ENCODE measurements around the gene ARG2. TPM values are rescaled to one million over a fixed set of nuclear protein-coding genes. Genes with fewer than 3 reads are reported as not detected.
"Not testable (repeated sequence)": the region's sequence is repeated elsewhere in the genome, so short reads cannot be mapped to it uniquely, and the experiment has no call there.

Gene ARG2
- total RNA-seq, 2 donors from 2014 or later, result 31.9 to 565 TPM

GRCh38 chr14:67583711-67584644 is 35.7 kb upstream of the ARG2 start:
- intact Hi-C loops (cut with DNase I), result loop anchor here (10.0 kb wide), 1 partner anchor 121 kb away; the partner anchor contains the start of gene RDH12
- TF ChIP-seq POLR2AphosphoS5 (IDR thresholded peaks at IDR 0.05) (peak; percentile 23), POLR2A (IDR thresholded peaks at IDR 0.05) (no peak), CTCF (IDR thresholded peaks at IDR 0.05) (peak; percentile 30 to 73 (median 63))
- H3K9me3 ChIP-seq, result no peaks in the 10 kb centered on the region
- no peaks in the 10 kb centered on the region for H3K27me3 ChIP-seq (replicated peaks; ENCODE audit: insufficient read depth)
- H3K27ac ChIP-seq, result peak overlapping the region in 1 of 2 donors; percentile 24
- 93% methylated on average over 6 of the region's 6 CpGs for WGBS
- DNase-seq (ENCODE audit: low spot score), result peak; percentile 46
- H3K4me3 ChIP-seq, result no peak overlapping the region
- H3K4me1 ChIP-seq (replicated peaks), result no peaks in the 10 kb centered on the region
- no peaks in the 10 kb centered on the region for H3K36me3 ChIP-seq

- no peak overlapping the region for H3K4me3 ChIP-seq
- H3K27ac ChIP-seq, result peak overlapping the region in 1 of 2 donors; percentile 24
- intact Hi-C loops (cut with DNase I), result loop anchor here (10.0 kb wide), 1 partner anchor 120 kb away; the partner anchor contains the start of gene RDH12
- TF ChIP-seq POLR2A (IDR thresholded peaks at IDR 0.05) (no peak), POLR2AphosphoS5 (IDR thresholded peaks at IDR 0.05) (no peak), CTCF (IDR thresholded peaks at IDR 0.05) (no peak)
- H3K9me3 ChIP-seq, result no peaks in the 10 kb centered on the region
- H3K27me3 ChIP-seq (replicated peaks; ENCODE audit: insufficient read depth), result no peaks in the 10 kb centered on the region
- 90% methylated on average over 3 of the region's 3 CpGs for WGBS
- H3K36me3 ChIP-seq, result no peaks in the 10 kb centered on the region
- H3K4me1 ChIP-seq (replicated peaks), result no peaks in the 10 kb centered on the region
- DNase-seq (ENCODE audit: low spot score), result no peak
These were observed 34.7 kb upstream of the ARG2 start for GRCh38 chr14:67584978-67585377.

DNA sequence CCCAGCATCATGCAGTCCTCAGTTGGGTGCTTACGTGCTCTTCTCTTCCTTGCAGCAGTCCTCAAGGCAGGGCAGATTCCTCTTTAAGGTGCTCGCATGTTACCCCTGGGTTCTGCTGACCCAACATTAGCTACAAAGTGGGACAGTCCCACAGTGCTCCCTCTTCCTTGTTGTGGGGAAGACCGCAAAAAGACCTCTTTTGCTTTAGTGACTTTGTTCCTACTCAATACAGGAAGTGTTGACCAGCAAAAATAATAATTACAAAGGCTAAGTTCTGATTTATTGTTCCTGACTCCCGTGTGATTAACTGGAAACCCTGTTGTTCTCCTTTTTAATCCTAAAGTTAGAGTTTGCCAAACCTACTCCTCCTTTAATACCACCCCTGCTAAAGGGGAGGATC is 33.4 kb upstream of the ARG2 start:
- Histone ChIP-seq H3K36me3 (no peaks in the 10 kb centered on the region), H3K27me3 (replicated peaks; ENCODE audit: insufficient read depth) (no peaks in the 10 kb centered on the region), H3K9me3 (no peaks in the 10 kb centered on the region), H3K4me3 (no peak overlapping the region), H3K27ac (no peak overlapping the region), H3K4me1 (replicated peaks) (no peaks in the 10 kb centered on the region)
- TF ChIP-seq CTCF (IDR thresholded peaks at IDR 0.05) (no peak), POLR2A (IDR thresholded peaks at IDR 0.05) (no peak), POLR2AphosphoS5 (IDR thresholded peaks at IDR 0.05) (no peak)
- 79% methylated on average over 4 of the region's 4 CpGs for WGBS
- DNase-seq (ENCODE audit: low spot score), result no peak
- intact Hi-C loops (cut with DNase I), result loop anchor here (10.0 kb wide), 1 partner anchor 118 kb away; the partner anchor contains the start of gene RDH12

DNA sequence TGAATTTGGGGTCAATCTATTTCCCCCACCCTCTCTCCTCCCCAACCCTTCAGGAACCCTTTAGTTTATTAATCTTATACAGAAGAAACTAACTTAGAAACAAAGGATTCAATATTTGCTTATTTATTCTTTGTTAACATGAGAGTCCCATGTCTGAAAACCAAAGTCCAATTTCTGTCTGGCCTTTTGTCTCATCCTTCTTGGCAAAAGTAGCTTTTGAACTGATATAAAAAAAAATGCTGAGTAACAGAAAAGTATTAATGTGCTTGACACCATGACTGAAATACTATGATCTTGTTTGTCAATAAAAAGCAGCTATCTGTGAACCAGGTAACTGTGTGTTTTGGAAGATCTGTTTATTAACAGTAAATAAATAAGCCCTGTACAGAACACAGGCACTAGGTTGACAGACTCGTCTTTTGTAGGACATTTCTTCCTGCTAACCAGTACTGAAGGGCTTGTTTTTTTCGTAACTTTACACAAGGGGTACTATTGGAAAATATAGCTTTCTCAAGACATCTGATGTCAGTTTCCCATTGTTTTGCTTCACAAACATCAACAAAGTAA is 30.4 kb upstream of the ARG2 start:
- TF ChIP-seq CTCF (IDR thresholded peaks at IDR 0.05) (no peak), POLR2AphosphoS5 (IDR thresholded peaks at IDR 0.05) (peak; percentile 44), POLR2A (IDR thresholded peaks at IDR 0.05) (no peak)
- H3K4me1 ChIP-seq (replicated peaks), result no peaks in the 10 kb centered on the region
- DNase-seq (ENCODE audit: low spot score), result no peak
- H3K27ac ChIP-seq, result peak overlapping the region in 1 of 2 donors; percentile 66
- H3K9me3 ChIP-seq, result no peaks in the 10 kb centered on the region
- no peaks in the 10 kb centered on the region for H3K36me3 ChIP-seq
- no peaks in the 10 kb centered on the region for H3K27me3 ChIP-seq (replicated peaks; ENCODE audit: insufficient read depth)
- H3K4me3 ChIP-seq, result no peak overlapping the region
- intact Hi-C loops (cut with DNase I), result loop anchor here (10.0 kb wide), 1 partner anchor 116 kb away; the partner anchor contains the start of gene RDH12
- WGBS, result 68% methylated on average over 2 of the region's 2 CpGs

GRCh38 chr14:67593650-67594049 is 26.1 kb upstream of the ARG2 start:
- intact Hi-C loops (cut with DNase I); H3K27me3 ChIP-seq (replicated peaks; ENCODE audit: insufficient read depth); H3K4me1 ChIP-seq (replicated peaks); H3K27ac ChIP-seq; H3K4me3 ChIP-seq; H3K36me3 ChIP-seq; H3K9me3 ChIP-seq; DNase-seq (ENCODE audit: low spot score): not testable (repeated sequence)
- WGBS, result 44% methylated on average over 1 of the region's 1 CpG
